GM18909 (cell line): ENCODE results near the gene PAMR1.

Experiments used
- ATAC-seq: cut with Tn5 transposase; IDR thresholded peaks from one replicate; pipeline ENCODE4 v1.9.1; 2021; ENCODE audit warnings: mild to moderate bottlenecking; ENCODE audit not compliant: unreplicated experiment, poor library complexity

Gene PAMR1

DNA sequence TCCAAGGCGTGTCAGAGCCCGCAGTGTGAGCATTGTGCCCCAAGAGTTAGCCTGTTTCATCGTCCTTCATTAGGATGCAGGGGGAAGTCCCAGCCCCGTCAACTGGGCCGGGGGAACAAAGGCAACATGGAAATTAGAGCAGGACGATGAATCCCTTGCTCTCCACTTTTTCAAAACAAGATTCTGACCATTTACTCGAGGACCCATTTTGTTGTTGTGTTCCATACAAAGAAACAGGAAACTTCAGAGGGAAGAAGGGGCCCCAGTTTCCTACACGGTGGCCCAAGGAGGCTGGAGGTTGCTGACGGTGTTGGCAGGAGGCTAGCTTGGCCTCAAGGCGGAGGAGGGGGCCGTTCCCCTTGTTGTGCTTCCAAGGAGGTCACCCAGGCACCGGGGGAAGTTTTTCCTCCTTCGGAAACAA lies 62.1 kb downstream of the PAMR1 start:
- ATAC-seq, result no peak

DNA sequence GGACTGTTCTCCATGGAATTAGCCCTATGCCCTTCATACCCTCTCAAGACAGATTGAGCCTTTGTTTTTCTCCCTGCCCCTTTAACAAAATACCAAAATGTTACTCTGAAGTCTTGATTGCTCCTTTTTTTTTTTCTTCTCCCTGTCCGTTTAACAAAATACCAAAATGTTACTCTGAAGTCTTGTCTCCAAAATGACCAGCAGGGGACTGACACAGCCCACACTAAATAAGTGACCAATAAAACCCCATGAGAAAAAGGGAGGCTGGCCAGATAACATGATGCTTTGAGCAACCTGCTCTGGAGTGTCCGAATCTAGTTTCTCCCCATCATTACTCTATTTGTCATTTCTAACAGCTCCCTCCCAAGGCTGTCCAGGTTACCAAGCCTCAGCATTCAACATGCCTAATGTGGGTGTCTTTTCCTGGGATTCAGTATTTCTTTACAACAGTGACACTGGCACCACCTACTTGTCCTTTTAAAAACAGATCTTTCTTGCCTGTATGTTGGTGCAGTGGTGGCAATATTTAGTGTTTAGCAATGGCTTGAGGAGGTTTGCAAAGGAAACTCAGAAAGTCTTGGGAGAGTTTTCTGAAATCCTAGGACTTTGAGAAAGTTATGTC lies 63.4 kb downstream of the PAMR1 start:
- ATAC-seq, result no peak

DNA sequence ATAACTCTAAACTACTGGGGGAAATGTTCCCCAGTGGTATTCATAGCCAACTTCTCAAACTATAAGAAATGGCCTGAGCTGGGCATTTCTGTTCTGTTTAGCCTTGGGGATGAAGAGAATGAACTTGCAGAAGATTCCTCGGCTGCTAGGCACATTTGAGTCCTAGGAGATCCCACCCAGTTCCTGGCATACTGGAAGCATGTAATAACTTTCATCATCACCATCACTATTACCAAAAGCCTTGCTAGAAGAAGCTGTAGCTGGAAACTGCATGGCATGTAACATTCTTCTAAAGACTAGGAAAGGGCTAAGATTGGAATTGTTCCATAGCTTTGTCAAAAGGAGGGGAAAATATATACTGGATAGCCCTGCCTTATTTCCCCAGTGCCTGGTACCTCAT lies 65.9 kb downstream of the PAMR1 start:
- ATAC-seq, result no peak

DNA sequence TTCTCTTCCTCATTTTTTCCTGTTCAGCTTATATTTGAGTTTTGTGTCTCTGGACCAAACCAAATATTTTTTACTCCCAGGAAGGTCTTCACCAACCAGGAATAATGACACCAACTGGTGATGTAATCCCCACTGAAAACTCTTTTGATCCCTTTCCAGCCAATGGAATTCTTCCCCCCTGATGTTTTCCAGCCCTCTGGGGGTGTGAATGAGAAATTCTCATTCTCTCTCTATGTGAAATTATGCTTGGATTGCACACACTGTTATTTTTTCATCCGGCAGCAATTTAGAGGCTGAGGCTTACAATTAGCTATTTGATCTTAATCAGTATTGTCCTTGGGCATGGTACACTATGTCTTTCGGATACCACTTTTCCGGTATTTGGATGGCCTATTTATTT lies 66.6 kb downstream of the PAMR1 start:
- ATAC-seq, result no peak

DNA sequence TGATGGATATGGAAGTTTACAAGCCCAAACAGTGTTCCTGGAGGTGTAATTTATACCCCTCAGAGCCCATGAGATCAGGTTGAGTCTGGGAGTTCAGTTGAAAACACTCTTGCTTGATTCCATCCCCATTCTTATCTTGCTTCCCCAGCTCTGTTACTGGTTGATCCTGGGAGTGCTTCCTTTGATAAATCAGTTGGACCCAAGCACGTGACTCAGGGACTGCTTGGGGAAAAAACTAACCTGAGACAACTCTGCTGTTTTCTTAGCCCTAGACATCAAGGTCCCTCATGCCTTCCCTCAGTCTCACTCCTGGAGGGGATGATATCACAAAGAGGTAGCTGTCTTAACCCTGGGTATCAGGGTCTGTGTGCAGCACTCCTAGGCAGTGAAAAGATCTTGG lies 71.1 kb downstream of the PAMR1 start:
- no peak for ATAC-seq

DNA sequence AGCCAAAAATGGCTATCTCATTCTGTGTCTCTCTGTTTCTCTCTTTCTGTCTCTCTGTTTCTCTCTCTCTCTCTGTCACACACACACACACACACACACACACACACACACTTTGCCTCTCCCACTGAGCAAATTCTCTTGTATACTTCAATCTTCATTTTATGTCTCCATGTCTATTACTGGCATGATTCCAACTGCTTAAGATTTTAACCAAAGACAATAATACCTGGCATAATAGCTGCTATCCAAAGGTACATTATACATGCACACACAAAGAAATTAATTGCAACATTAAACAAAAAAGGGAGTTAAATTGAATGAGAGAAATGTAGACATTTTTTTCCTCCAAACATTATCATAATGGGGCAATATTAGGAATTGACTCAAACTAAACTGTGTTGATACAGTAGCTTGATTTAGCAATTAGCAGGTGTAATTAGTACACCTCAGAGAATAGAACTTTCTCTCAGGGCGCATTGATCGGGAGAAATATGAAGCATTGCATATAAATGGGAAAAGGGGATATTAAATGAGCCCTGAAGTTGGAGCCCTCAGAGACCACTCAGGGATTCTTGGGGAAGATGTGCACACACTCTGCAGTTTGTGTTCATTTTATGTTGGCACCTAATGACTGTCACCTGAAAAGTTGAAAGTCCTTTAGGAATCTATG lies 88.7 kb downstream of the PAMR1 start:
- ATAC-seq, result no peak

DNA sequence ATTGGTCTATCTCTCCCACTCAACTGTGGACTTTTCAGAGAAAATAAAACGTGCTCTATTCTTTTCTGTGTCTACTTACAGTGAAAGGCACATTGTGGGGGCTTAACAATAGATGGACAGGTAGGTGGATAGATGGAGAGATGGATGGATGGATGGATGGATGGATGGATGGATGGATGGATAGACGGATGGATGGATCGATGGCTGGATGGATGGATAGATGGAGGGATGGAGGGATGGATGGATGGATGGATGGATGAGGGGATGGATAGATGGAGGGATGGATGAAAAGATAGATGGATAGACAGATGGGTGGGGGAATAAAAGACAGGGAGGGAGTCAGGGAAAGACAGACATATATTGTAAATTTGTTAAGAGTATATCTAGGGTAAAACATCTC lies 91.8 kb downstream of the PAMR1 start:
- ATAC-seq, result no peak

DNA sequence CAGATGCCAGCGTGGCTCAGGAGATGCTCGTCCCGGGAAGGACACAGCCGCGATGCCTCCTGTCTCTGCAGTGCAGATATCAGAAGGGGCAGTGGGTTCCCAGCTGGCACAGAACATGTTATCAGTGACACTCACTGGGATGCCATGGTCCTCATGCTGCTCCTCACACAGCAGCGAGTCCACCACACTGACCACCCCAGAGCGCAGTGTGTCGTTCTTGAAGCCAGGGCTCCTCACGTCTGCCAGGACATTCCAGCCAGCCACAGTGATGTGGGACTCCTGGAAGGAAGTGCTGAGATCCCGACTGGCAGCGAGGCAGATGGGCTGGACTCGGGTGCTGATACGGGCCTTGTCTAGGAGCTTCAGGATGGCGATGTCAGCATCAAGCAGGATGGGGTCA lies 93.0 kb downstream of the PAMR1 start:
- no peak for ATAC-seq

DNA sequence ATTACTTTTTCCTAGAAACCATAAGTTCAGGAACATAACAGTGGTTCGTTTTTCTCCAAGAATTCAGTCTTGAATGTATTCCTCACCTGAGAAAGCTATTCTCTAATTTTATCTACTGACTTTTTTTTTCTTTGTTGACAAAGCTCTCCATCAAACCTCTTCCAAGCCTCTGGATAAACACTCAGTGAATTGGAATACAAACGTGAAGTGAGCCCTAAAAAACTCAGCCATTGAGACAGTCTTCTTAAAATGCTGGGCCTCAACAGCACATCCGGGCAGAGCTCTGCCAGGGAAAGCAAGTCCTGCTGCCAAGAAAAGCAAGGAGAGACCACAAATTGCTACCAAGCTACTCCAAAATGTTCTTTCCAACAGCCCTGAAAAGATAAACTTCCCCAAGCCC lies 98.3 kb downstream of the PAMR1 start:
- no peak for ATAC-seq

DNA sequence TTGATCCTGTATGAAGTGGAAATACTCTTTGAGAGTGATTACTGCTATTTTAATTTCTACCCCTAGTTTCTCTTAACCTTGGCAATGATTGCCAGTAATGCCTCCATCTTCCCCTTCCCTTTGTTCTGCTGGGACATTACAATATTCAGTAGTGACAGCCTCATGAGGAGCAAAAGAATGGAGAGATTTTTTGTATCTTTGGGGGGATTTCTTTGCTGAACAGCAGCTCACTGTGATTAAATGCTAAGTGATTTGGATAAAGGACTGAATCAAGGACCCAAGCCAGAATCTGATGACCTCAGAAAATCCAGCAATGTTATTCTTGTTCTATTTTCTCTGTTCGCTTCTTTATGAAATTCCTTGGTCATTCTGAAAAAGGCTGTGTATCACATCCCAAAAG lies 99.1 kb downstream of the PAMR1 start:
- no peak for ATAC-seq

DNA sequence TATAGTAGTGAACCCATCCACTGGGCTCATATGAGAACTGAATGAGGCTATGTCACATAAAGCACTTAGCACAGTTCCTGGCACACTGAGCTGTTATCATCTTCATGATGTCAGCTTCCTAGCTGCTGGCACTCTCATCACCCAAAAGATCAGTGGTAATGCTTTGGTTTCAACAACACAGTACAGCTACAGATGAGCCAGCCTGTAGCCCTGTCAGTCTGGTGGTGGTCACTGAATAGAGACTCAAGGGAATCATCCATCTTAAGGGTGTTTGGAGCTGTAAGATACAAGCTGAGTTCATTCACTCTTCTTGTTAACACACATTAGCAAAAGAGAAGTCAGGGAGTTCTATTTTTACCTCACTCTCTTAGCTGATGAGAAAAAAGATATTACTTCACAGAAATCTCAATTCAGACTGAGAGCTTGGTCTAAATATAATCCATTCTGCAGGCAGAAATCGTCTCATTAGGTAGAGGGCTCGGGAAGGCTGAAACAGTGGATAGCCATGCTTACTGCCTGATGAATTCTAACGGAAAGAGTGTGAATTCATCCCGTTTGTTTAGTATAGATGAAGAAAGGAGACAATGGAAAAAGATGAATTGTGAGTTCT lies 99.7 kb downstream of the PAMR1 start:
- no peak for ATAC-seq

DNA sequence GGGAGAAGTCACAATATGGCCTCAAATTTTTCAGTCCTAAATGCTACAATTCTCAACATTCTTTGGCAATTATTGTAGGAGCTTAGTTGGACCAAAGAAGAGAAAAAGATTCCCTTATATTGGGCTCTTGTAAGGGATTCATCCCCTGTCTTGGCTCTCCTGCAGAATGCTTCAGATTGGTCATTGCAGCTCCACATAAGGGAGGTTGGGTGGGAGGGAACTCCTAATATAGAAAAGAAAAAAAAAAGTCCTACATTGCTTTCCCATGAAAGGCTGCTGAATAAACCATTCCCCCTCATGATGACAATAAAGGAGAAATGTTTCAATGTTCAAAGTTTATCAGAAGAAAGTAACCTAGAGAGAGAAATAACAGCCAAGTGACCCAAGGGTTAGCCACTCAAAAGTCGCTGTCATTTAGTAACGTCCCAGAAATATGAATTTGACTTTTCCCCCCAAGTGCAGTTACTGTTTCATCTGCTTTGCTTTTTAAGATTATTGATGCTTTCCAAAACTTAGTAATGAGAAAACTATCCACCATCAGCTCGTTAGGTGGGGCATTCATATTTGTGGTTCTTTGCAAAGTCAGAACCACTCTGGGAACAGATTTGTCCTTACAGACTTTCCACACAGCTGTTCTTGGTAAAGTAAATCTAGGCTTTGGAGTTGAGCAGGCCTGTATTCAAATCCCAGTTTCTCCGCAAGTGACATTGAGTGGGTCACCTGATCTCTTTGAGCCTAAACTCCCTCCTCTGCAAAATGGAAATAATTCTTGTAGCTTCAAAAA lies 101.1 kb downstream of the PAMR1 start:
- ATAC-seq, result no peak

DNA sequence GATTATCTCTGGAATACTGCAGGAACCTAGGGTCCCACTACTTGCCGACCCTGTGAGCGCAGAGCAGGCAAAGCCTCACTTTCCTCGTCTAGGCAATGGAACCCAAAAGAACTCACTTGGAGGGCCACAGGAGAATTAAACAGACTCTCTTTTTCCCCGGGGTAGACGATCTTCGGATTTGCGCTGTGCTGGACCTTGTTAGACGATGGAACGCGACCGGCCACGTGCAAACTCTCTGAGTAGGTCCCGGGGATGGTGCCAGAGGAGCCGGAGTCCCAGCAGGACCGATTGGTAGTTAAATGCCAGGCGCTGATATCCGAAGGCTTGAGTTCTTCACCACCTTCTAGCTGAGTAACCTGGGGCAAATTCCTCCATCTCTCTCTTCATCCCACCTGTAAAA lies 105.0 kb downstream of the PAMR1 start:
- ATAC-seq, result no peak

DNA sequence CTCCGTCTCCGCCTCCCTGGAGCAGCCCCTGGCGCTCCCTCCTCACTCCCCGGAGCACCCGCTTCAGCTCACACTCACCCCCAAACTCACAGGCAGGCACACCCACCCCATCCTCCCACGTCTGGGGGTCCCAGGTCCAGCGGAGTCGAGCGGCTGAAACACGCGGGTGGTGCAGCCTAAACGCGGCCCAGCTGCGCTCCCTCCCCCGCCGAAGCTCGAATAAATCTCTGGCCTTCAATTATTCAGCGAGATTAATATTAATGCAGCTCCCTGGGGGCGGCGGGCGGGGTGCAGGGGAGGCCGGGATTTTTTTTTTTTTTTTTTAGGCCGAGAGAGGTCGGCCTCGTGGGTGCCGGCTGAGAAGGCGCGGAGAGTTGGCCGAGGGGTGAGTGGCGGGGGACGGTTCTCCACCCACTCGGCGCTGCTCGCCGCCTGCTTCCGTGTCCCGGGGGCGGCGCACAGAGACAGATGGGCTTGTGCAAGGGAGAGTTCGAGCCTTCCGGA lies 105.5 kb downstream of the PAMR1 start:
- no peak for ATAC-seq

DNA sequence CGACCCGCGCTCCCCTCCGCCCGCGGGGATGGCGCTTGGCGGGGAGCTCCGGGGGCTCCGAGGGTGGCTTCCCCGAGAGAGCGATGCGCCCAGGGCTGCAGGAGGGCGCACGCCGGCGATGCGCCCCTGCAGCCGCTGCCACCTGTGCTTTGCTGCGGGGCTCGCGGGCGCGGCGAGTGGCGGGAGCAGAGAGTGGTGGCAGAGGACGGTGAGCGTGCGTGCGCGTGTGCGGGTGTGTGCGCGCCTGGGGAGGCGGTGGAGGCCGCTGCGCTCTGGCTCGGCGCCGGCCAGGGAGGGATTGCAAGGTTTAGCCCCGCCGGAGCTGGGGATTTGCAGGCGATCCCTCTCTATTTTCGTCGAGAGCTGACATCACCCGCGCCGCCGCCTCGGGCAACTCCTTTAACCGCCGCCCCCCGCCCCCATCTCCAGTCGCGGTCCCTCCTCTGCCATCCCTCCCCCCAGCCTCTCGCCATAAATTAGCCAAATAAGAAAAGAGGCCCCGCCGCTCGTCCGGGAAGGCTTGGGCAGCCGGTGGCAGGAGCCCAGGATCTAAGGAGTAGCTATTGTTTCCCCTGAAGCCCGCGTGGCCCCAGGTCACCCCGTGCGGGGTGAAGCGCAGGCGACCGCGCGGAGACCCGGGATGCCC lies 106.1 kb downstream of the PAMR1 start, which contains the start of gene SLC1A2:
SLC1A2 (minus strand) TSS at position 375 of the 646 bp plus-strand sequence. CDS start 592 bp downstream, outside the sequence.
- ATAC-seq, result no peak

DNA sequence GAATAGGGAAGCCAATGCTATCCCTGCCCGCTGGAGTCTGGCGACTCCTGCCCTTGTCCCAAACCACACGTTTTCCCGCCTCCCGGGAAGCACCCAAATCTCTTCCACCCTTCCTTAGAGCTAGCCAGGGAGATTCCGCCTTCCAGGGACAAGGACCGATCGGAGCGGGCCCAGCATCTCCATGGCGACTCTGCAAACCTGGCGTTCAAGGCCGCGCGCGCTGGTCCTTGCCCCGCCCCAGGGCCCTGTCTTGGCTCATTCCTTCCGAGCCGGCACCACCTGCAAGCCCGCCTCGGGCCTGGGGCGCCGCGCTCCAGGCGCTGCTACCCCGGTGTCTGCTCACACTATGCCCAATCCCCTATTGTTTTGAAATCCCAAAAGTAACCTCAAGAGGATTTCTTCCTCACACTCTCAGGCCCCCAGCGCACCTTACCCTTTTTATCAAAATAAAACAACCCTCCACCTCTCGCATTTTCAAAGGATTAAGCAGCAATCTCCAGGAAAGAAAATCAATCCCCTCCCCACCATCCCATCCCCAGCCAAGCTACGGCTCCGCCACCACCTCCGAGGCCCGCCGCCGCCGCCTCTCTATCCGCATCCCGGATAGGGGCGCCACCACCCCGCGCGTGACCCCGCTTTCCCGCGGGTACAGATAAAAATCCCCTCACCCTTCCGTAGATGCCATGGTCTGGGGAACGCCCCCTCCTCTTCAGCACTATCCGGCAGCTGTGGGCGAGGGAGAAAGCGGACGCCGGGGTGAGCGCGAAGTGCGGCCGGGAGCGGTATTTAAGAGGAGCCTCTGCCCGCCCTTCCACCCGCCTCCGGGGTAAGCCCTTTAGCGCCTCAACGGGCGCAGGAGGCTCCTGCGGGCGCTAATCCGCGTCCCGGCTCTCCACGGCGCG lies 106.9 kb downstream of the PAMR1 start:
- no peak for ATAC-seq

DNA sequence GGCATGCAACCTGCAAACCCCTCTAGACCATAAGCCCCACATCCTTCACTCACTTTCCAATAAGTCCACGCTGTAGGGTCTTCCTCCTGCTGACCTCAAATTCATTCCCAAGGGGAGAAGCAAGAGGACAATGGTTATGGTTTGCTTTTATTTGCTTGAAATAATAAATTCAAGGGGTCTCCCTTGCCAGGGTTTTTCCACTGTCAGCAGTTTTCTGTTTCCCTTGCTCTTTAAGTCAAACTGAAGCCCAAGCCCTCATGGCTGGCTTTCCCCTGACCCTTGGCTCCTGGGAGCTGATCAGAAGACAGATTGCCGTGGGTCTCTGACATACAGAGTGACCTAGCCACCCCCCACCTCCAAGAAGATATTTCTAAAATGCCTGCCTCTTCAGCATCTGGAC lies 109.9 kb downstream of the PAMR1 start:
- ATAC-seq, result no peak

DNA sequence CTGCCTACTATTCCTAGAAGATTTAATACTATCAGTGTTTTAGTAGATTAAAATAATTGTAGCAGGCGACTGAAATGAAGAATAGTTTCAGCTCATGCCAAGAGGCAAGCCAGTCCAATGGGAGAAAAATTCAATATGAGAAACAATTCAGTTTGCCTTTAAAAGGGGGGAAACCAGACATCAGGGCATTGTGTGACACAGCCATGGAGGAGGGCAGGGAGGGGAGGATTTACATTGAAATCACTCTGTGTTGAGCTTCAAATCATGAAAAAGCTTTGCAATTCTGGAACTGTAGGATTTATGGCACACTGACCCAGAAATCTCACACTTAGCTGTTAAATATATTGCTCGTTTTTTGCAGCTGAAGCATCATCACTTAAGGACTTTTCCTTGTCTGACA lies 110.6 kb downstream of the PAMR1 start:
- ATAC-seq, result no peak

DNA sequence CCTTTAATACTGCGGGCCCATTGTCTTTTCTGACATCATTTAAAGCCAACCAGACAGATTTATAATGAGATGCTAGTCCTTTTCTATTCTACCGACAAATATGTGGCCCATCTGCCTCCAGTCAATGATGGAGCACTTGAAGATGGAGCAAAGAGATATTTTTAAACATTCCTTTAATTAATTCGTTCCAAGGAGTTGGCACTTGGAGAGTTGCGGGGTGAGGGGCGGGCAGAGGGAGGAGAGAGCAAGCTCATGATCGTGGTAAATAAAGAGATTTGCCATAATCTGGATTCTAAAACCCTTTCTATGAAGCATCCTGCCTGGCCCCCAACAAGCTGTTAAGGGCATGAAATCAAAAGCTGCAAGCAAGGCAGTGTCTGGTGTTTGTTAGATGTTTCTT lies 111.1 kb downstream of the PAMR1 start:
- ATAC-seq, result no peak
